ENCODE data around the gene SRR. TPM values are rescaled to one million over a fixed set of nuclear protein-coding genes. Genes with fewer than 3 reads are reported as not detected.

Gene SRR
- total and polyA plus RNA-seq, 10 of the 15 experiments (the other 5 are each of a cell fraction or from before 2014, with no cell fraction given), result 11.7 to 33.9 (median 20.2) TPM

- ChIA-PET SMC1A (ENCODE audit: uncharacterized antibody, unreplicated experiment) (interaction anchor here (0.5 to 10.4 kb wide), 19 partner anchors 8 to 208 kb away, joined by 3 to 149 read pairs (median 6); no protein-coding TSS in a partner anchor), RAD21 (ENCODE audit: unreplicated experiment) (interaction anchor here (0.8 to 7.2 kb wide), 13 partner anchors 8 to 212 kb away, joined by 3 to 61 read pairs (median 6); partner anchors contain the start of gene HIC1)
- TF ChIP-seq SKIL (IDR thresholded peaks at IDR 0.05; ENCODE audit: low read depth, poor library complexity, severe bottlenecking) (peak; percentile 91), CHD2 (IDR thresholded peaks at IDR 0.05; ENCODE audit: borderline replicate concordance, low read depth, low read length) (peak; percentile 59; the same call in 1 of the 2 replicates), GATAD2B (conservative IDR thresholded peaks at IDR 0.05; ENCODE audit: low read depth) (peak; percentile 65; the same call in 1 of the 2 replicates), ESRRA (IDR thresholded peaks at IDR 0.05; ENCODE audit: low read length) (no peak), ZBTB4 (CRISPR knock-in tag; IDR thresholded peaks at IDR 0.05) (0 out of 2 replicates have a peak, but pooled peaks have one; percentile 36), RCOR1 (conservative IDR thresholded peaks at IDR 0.05; ENCODE audit: low read depth, low read length) (0 out of 2 replicates have a peak, but pooled peaks have one; percentile 1), KDM1A (IDR thresholded peaks at IDR 0.05; ENCODE audit: borderline replicate concordance) (no peak), TAF1 (IDR thresholded peaks at IDR 0.05; ENCODE audit: borderline replicate concordance, low read depth, low read length) (peak; percentile 33; the same call in 1 of the 2 replicates), DPF2 (IDR thresholded peaks at IDR 0.05) (peak; percentile 85), ZNF207 (IDR thresholded peaks at IDR 0.05; ENCODE audit: borderline replicate concordance) (no peak), TCF7 (IDR thresholded peaks at IDR 0.05; ENCODE audit: borderline replicate concordance) (peak; percentile 46; the same call in 1 of the 2 replicates), NR2C1 (IDR thresholded peaks at IDR 0.05) (no peak; the same call in 1 of the 2 replicates), MEF2B (IDR thresholded peaks at IDR 0.05; ENCODE audit: partially characterized antibody, poor library complexity, severe bottlenecking) (peak; percentile 94), POU2F2 (IDR thresholded peaks at IDR 0.05; ENCODE audit: borderline replicate concordance, low read depth, low read length) (peak; percentile 88)
Measured at GRCh38 chr17:2266045-2266864, 37.5 kb upstream of the SRR start.

More at GRCh38 chr17:2266045-2266864, 37.5 kb upstream of the SRR start:
- CTCF ChIA-PET, result interaction anchor here (1.0 to 7.5 kb wide), 11 partner anchors 14 to 212 kb away, joined by 3 to 48 read pairs (median 9); partner anchors contain the start of gene HIC1
- in situ Hi-C loops (cut with MboI) (no loop called here), intact Hi-C loops (cut with micrococcal nuclease; ENCODE audit: unreplicated experiment) (loop anchor here (2.0 kb wide), 1 partner anchor 71 kb away; the partner anchor contains the start of genes SGSM2 and TSR1)
- peak overlapping the region; percentile 35 for H2AFZ ChIP-seq (ENCODE audit: control insufficient read depth, low read depth, low read length)
- POLR2A ChIA-PET, result interaction anchor here (1.2 to 4.5 kb wide), 11 partner anchors 8 to 208 kb away, joined by 3 to 31 read pairs (median 6); no protein-coding TSS in a partner anchor
- peaks cover 0 to 14% of the 10 kb centered on the region in 2 experiments; a peak in 3 of 4 replicates for H3K36me3 ChIP-seq (ENCODE audit: control insufficient read depth in 2 of 2, insufficient read depth in 2 of 2, low read length in 1 of 2)
- peak; percentile 90 for ATAC-seq
- H3K4me3 ChIP-seq, result peak overlapping the region; percentile 28; the same call in 1 of the 2 replicates
- peaks cover 61% of the 10 kb centered on the region for H3K4me1 ChIP-seq (ENCODE audit: control insufficient read depth, insufficient read depth, low read length)
- TSS peak; percentile 94 for BruUV-seq (replicated peaks)
- peak; percentile 80 for FAIRE-seq
- WGBS (ENCODE audit: insufficient coverage, insufficient replicate concordance, low lambda C conversion rate, missing lambda C conversion rate), result under 1% methylated on average over 13 of the region's 13 CpGs
- peak overlapping the region; percentile 99 for H3K27ac ChIP-seq (ENCODE audit: control insufficient read depth, insufficient read depth)
- no peaks in the 10 kb centered on the region for H3K9me3 ChIP-seq (replicated peaks; ENCODE audit: control insufficient read depth, insufficient read depth, low read length)
- no peaks in the 10 kb centered on the region for H4K20me1 ChIP-seq (ENCODE audit: control insufficient read depth, insufficient read depth)
- peak overlapping the region; percentile 81 for H3K9ac ChIP-seq (ENCODE audit: control insufficient read depth, insufficient read depth, low read length)
- DNase-seq (ENCODE audit: low read depth, low spot score), result peak; percentile 97
- peak overlapping the region; percentile 72 for H3K4me2 ChIP-seq (ENCODE audit: control insufficient read depth, insufficient read depth)
- H3K27me3 ChIP-seq (replicated peaks in 1 of 2; ENCODE audit: control insufficient read depth in 2 of 2, insufficient read depth in 2 of 2, low read length in 1 of 2), result no peaks in the 10 kb centered on the region
- peaks cover 37% of the 10 kb centered on the region for H3K79me2 ChIP-seq (ENCODE audit: control insufficient read depth, insufficient read depth, low read length)
